T follicular helper cell (primary cell): ENCODE results near the gene CIDEC.

Source experiments
- DNase-seq: peaks from one replicate; pipeline ENCODE4 v3.0.0-alpha.2; 2020; ENCODE audit warnings: low read depth
- total RNA-seq, 2 experiments: gene quantifications; one replicate each; lab custom pipeline; 2026; lab: John Stamatoyannopoulos, UW

CIDEC gene, protein sequence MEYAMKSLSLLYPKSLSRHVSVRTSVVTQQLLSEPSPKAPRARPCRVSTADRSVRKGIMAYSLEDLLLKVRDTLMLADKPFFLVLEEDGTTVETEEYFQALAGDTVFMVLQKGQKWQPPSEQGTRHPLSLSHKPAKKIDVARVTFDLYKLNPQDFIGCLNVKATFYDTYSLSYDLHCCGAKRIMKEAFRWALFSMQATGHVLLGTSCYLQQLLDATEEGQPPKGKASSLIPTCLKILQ
- 0 to 0.04 reads per million in 2 experiments for total RNA-seq

DNA sequence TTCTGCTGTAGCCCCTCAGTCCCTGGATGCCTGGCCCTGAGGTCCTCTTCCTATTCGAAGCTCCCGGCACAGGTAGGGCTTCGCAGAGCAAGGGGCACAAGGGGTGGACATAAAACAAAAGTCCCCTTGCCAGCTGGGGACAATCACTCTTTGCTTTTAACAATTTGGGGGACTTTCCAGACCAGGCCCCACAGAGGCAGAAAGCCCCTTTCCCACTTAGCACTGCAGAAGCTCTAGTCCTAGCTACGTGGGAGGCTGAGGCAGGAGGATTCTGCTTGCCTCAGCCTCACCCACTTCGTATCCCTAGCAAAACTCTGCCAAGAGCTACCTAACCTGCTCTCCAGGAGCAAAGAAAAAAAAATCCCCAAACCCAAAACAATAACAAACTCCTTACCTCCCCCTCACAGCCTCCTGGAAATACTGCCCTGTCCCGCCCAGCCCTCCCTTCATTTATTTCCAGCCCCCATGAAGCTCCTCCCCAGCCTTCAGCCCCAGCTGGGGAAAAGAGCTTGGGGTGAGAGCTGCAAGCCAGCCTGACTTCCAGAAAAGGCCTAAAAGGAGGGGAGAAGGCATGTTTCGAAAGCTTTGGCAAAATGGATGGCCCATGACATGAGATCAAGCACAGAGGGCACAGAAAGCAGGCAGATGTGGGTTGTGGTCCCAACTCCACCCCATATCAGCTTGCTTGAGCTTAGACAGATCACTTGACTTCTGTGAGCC is at the start of gene CIDEC:
CIDEC (minus strand) TSS at position 424 of the 720 bp plus-strand sequence. CDS start 1,767 bp downstream, outside the sequence.
- DNase-seq: no peak

- no peak for DNase-seq
Measured at GRCh38 chr3:9928158-9928557, 48.1 kb upstream of the CIDEC start.

GRCh38 chr3:9918261-9919038 is 38.4 kb upstream of the CIDEC start:
- no peak for DNase-seq

DNA sequence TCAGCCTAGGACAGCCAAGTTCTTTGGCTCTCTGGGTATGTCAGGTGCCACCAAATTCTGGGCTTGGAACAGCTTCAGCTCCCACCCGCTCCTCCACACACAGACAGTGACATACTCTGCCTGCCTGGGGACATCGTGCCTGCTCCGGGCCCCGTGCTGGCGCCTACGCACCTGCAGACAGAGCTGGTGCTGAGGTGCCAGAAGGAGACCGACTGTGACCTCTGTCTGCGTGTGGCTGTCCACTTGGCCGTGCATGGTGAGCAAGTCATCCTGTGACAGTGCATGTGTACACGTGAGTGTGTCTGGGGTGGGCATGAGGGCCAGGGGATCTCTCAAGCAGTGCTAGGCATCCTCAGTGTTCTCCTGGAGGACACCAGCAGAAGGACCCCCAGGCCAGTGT is 37.8 kb upstream of the CIDEC start:
- no peak for DNase-seq

GRCh38 chr3:9916734-9917680 is 37.0 kb upstream of the CIDEC start, which contains the start of gene IL17RC:
IL17RC (plus strand) TSS chr3:9917098; CDS start chr3:9917316, 218 bp downstream.
- DNase-seq: no peak

DNA sequence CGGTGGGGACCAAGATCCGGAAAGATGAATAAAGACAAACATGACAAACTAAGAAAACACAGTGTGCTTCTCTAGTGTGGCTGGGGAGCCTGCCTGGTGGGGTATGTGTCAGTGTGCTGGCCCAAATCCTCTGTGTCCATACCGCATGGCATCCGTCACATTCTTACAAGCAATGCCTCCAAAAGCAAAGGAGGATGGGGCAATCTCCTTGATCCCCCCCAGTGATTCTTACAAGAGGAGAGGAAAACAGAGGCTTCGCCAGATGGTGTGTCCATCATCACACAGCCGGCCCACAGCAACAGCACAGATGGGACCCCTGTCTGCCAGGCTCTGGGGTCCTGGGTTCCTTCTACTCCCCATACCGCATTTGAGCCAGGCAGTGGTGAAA is 36.3 kb upstream of the CIDEC start:
- no peak for DNase-seq

- no peak for DNase-seq
Measured at GRCh38 chr3:9915254-9916141, 35.4 kb upstream of the CIDEC start.

DNA sequence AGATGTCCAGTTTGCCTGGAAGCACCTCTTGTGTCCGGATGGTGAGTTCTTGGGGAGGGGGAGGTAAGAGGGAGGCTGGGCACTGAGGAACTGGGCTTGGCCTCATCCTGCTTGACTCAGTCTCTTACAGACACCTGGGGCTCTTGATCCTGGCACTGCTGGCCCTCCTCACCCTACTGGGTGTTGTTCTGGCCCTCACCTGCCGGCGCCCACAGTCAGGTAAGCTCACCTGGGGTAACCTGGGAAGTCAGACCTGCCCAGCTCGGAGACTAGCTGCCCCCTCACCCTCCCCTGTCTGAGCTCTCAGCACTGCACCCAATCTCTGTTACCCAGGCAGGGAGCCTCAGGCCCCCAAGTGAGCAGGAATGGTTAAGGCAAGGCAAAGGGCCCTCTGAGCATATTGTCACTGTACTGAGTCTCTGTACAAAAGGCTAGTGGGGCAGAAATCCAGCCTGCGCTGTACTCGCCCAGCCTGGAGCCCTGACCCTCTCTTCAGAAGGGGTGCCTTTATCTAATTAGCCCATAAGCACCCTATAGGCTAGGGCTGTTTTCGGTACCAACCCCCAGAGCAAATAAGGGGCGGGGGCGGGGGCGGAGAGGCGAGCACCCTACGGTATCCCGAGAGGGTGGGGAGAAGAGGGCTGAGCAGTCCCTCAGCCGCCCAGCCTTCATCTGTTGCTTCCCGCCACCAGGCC is 34.7 kb upstream of the CIDEC start:
- no peak for DNase-seq

GRCh38 chr3:9914011-9914410 is 34.0 kb upstream of the CIDEC start:
- DNase-seq: no peak

DNA sequence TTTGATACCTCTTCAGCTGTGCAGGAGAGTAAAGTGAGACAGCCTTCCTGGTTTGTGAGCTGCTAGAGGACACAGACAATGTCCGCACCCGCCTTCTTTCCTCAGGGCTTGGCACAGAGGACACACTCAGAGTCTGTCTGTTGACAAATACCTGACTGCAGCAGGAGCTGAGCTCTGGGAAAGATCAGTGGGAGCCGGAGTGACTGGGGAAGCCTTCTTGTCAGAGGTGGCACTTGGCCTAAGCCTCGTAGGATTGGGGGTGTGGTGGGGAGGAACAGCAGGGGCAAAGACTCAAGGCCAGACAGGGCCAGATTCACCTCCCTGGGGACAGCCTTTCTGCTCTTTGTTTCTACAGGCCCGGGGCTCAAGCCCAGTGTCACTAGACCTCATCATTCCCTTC is 33.5 kb upstream of the CIDEC start:
- no peak for DNase-seq

- DNase-seq: no peak
Measured at GRCh38 chr3:9912294-9912935, 32.4 kb upstream of the CIDEC start.

- no peak for DNase-seq
Measured at GRCh38 chr3:9911863-9912262, 31.8 kb upstream of the CIDEC start.

DNA sequence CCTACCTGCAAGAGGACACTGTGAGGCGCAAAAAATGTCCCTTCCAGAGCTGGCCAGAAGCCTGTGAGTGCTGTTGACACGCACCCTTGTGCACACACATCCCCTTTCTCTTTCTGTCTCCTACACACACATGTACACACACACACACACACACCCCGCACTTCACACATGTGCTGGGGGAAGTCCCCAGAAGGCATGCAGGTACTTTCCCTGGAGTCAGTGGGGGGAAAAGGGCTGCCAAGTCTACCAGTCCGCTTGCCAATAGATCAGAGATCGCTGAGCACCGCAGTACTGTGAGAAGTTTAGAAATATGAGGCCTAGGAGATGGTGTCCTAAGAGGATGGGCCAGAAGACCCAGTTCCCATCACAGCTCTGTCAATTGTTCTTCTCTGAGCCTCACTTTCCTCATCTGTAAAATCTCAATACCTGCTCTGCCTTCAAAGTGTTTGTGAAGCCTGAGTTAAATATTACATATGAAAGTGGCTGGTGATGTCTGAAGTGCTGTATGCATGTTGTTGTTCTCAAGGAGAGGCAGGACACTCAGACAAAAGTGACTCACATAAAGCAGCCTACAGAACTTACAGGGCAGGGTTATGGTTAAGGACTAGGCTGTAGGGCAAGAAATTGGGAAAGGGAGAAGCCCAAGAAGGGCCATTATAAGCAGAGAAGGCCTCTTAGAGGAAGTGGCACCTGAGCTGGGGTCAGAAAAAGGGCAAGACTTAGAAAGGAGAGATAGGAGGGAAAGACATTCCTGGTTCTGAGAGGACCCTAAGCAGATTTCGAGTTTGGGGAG is 29.4 kb upstream of the CIDEC start:
- no peak for DNase-seq

- DNase-seq: no peak
Measured at GRCh38 chr3:9908286-9908685, 28.2 kb upstream of the CIDEC start.

- no peak for DNase-seq
Measured at GRCh38 chr3:9906480-9906879, 26.4 kb upstream of the CIDEC start.

- no peak for DNase-seq
Measured at GRCh38 chr3:9903904-9904303, 23.9 kb upstream of the CIDEC start.

- no peak for DNase-seq
Measured at GRCh38 chr3:9903238-9903624, 23.2 kb upstream of the CIDEC start.

DNA sequence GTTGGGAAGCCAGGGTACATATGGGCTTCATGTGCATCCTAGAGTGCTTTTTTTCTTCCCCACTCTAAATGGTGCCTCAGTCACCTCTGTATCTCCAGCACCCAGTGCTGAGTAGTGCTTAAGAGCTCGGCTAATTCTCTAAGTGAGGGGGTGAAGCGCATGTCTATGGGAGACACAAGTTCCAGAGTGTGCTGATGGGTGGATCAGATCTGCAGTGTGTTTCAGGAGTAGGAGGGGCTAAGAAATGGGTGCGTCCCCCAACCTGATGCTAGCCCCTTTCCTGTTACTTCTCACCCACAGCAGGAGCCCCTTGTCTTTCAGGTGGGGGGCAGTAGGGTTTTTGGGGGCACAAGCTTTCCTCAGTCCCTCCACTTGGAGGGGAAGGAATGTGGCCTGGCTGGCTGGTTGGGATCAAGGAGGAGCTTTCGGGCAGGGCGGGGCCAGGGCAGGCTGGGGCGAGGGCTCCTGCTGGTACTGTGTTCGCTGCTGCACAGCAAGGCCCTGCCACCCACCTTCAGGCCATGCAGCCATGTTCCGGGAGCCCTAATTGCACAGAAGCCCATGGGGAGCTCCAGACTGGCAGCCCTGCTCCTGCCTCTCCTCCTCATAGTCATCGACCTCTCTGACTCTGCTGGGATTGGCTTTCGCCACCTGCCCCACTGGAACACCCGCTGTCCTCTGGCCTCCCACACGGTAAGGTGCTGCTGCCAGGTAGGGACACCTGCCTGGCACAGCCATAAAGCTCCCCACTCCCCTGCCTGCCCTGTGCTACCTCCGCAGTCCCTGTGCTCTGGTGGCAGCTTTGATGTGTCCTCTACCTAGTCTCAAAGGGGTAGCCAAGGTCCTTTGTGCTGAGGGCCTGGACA is 22.6 kb upstream of the CIDEC start, which contains the start of gene IL17RE:
IL17RE (plus strand) TSS at position 477 of the 866 bp plus-strand sequence; CDS start at position 562, 85 bp downstream.
- no peak for DNase-seq
